22Rv1 (cell line): ENCODE results near the gene CCR6.

Experiments used
- CTCF ChIP-seq: fragments of 450-650 bp; IDR thresholded peaks from 2 replicates; pipeline ENCODE4 v1.5.1; 2017; ENCODE audit warnings: mild to moderate bottlenecking
- ZFX ChIP-seq: fragments of 450-650 bp; IDR thresholded peaks from 2 replicates; pipeline ENCODE4 v1.6.1; 2017; ENCODE audit warnings: antibody characterized with exemption, borderline replicate concordance

DNA sequence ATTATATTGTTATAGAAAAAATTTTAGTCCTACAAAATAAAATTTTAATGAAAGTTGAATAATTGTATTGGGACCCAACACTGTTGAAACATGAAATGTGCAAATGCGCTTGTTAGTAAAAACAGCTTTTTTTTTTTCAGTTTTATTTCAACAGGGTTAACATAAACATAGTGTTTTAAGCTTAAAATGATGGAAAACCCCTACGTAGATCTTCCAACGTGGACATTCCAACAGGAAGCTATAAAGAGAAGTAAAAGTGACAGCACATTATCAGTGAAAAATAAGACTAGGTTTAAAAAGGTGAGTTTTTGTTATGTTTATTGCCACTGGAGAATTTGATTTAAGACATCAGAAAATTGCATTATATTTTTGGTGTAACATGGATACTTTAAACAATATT, 41.4 kb downstream of the CCR6 start:
- TF ChIP-seq CTCF, result no peak
- TF ChIP-seq ZFX, result no peak
